Glutamatergic neuron (in vitro differentiated cells): ENCODE measurements around the gene ACRBP. TPM values are rescaled to one million over a fixed set of nuclear protein-coding genes. Genes with fewer than 3 reads are reported as not detected.

Source experiments
- DNase-seq: peaks from one replicate; pipeline ENCODE4 v3.0.0; 2022
- H3K27ac Mint-ChIP-seq: one replicate; pipeline ENCODE4 v1.8.0; 2020; ENCODE audit warnings: mild to moderate bottlenecking, mixed read lengths, inconsistent platforms; ENCODE audit not compliant: unreplicated experiment
- H3K27me3 Mint-ChIP-seq: one replicate; pipeline ENCODE4 v1.8.0; 2020; ENCODE audit warnings: mild to moderate bottlenecking, moderate library complexity, mixed read lengths, inconsistent platforms; ENCODE audit not compliant: unreplicated experiment
- H3K36me3 Mint-ChIP-seq: one replicate; pipeline ENCODE4 v1.8.0; 2020; ENCODE audit warnings: mild to moderate bottlenecking, mixed read lengths, inconsistent platforms; ENCODE audit not compliant: unreplicated experiment
- H3K4me1 Mint-ChIP-seq: one replicate; pipeline ENCODE4 v1.8.0; 2020; ENCODE audit warnings: mild to moderate bottlenecking, low read depth, mixed read lengths, inconsistent platforms; ENCODE audit not compliant: unreplicated experiment
- H3K4me3 Mint-ChIP-seq: one replicate; pipeline ENCODE4 v1.8.0; 2020; ENCODE audit warnings: mild to moderate bottlenecking, mixed read lengths, inconsistent platforms; ENCODE audit not compliant: unreplicated experiment
- H3K9me3 Mint-ChIP-seq: one replicate; pipeline ENCODE4 v1.8.0; 2020; ENCODE audit warnings: mild to moderate bottlenecking, moderate library complexity, mixed read lengths, inconsistent platforms; ENCODE audit not compliant: unreplicated experiment
- CTCF ChIP-seq: fragments of 200-600 bp; sonication (generic); IDR thresholded peaks from one replicate; pipeline ENCODE4 v1.5.0; 2021; ENCODE audit not compliant: partially characterized antibody, unreplicated experiment
- total RNA-seq: library from RNA; stranded (reverse); fragmentation: NEBNext Ultra II Directional; extraction: Animal tissue kit (Norgen Biotek cat#: 25700); gene quantifications from one replicate; pipeline ENCODE4 v1.2.1, GENCODE V29; 2021; ENCODE audit not compliant: unreplicated experiment

The ACRBP gene
- total RNA-seq, 1 donor from 2014 or later, result 2.5 TPM

GRCh38 chr12:6691473-6691872, 44.2 kb upstream of the ACRBP start:
- TF ChIP-seq CTCF, result no peak
- Mint-ChIP-seq H3K27ac (no peak overlapping the region), H3K4me3 (no peak overlapping the region), H3K36me3 (peaks cover 8% of the 10 kb centered on the region), H3K4me1 (peaks cover 22% of the 10 kb centered on the region), H3K27me3 (peaks cover 20% of the 10 kb centered on the region), H3K9me3 (peaks cover 16% of the 10 kb centered on the region)
- no peak for DNase-seq

- peak; percentile 43 for TF ChIP-seq CTCF
- Mint-ChIP-seq H3K4me3 (peak within 1 kb of the TSS; percentile 94), H3K27ac (peak within 1 kb of the TSS; percentile 96), H3K36me3 (peaks cover 8% of the 10 kb centered on the region), H3K9me3 (peaks cover 13% of the 10 kb centered on the region), H3K4me1 (peaks cover 26% of the 10 kb centered on the region), H3K27me3 (peaks cover 20% of the 10 kb centered on the region)
- peak; percentile 91 for DNase-seq
These were observed 42.0 kb upstream of the ACRBP start, which contains the start of gene ZNF384 for GRCh38 chr12:6688999-6689882. TSS of gene ZNF384 (minus strand) at chr12:6689375. CDS start at chr12:6679520, 9,855 bp downstream.

GRCh38 chr12:6688543-6688998, 41.3 kb upstream of the ACRBP start:
- no peak for TF ChIP-seq CTCF
- H3K27me3 Mint-ChIP-seq, result peaks cover 16% of the 10 kb centered on the region
- H3K36me3 Mint-ChIP-seq, result peaks cover 8% of the 10 kb centered on the region
- H3K4me1 Mint-ChIP-seq, result peaks cover 26% of the 10 kb centered on the region
- H3K4me3 Mint-ChIP-seq, result peak overlapping the region; percentile 94
- H3K9me3 Mint-ChIP-seq, result peaks cover 12% of the 10 kb centered on the region
- peak overlapping the region; percentile 96 for H3K27ac Mint-ChIP-seq
- no peak for DNase-seq

GRCh38 chr12:6685814-6686213, 38.6 kb upstream of the ACRBP start:
- no peaks in the 10 kb centered on the region for H3K36me3 Mint-ChIP-seq
- peaks cover 26% of the 10 kb centered on the region for H3K4me1 Mint-ChIP-seq
- no peak overlapping the region for H3K27ac Mint-ChIP-seq
- H3K27me3 Mint-ChIP-seq, result peaks cover 9% of the 10 kb centered on the region
- no peak for DNase-seq
- no peak overlapping the region for H3K4me3 Mint-ChIP-seq
- H3K9me3 Mint-ChIP-seq, result peaks cover 9% of the 10 kb centered on the region
- no peak for TF ChIP-seq CTCF

GRCh38 chr12:6684609-6685008, 37.4 kb upstream of the ACRBP start:
- Mint-ChIP-seq H3K36me3 (no peaks in the 10 kb centered on the region), H3K27me3 (peaks cover 4% of the 10 kb centered on the region), H3K27ac (peak overlapping the region; percentile 52), H3K4me3 (peak overlapping the region; percentile 52), H3K9me3 (peaks cover 7% of the 10 kb centered on the region), H3K4me1 (peaks cover 23% of the 10 kb centered on the region)
- peak; percentile 34 for DNase-seq
- peak; percentile 76 for TF ChIP-seq CTCF
